ENCODE data around the gene SP3. TPM values are rescaled to one million over a fixed set of nuclear protein-coding genes. Genes with fewer than 3 reads are reported as not detected.

SP3 gene
- total and polyA plus RNA-seq, 2 of the 8 experiments (the other 6 are each of a cell fraction or from before 2014, with no cell fraction given) = 31.0 to 92.1 TPM

GRCh38 chr2:174011173-174011572 is 46.0 kb upstream of the SP3 start:
- Histone ChIP-seq H4K20me1 (replicated peaks in 1 of 2; ENCODE audit: control insufficient read depth in 1 of 2, insufficient read depth in 2 of 2, low read length in 2 of 2) (no peaks in the 10 kb centered on the region), H3K27me3 (replicated peaks in 1 of 4; ENCODE audit: control insufficient read depth in 3 of 4, extremely low read depth in 1 of 4, insufficient read depth in 3 of 4, low read length in 3 of 4) (peaks cover 0 to 8% (median 5%) of the 10 kb centered on the region in 4 experiments; a peak in 4 of 7 replicates), H3K23ac (ENCODE audit: insufficient read length) (no peak overlapping the region), H3K4me2 (ENCODE audit: insufficient read depth in 1 of 2, low read depth in 2 of 2, low read length in 2 of 2) (no peak overlapping the region), H4K91ac (replicated peaks; ENCODE audit: insufficient read length, low read length) (no peak overlapping the region), H3K14ac (ENCODE audit: insufficient read length) (no peak overlapping the region), H2AK5ac (ENCODE audit: low read depth, low read length) (no peak overlapping the region), H3K79me1 (ENCODE audit: low read depth, low read length) (no peaks in the 10 kb centered on the region), H3K18ac (ENCODE audit: extremely low read depth, low read length) (no peak overlapping the region), H2BK20ac (ENCODE audit: low read length) (no peak overlapping the region), H2AFZ (ENCODE audit: low read length) (no peak overlapping the region), H3K79me2 (ENCODE audit: control insufficient read depth in 1 of 2, insufficient read depth in 2 of 2, low read length in 2 of 2) (no peaks in the 10 kb centered on the region), H3K4me1 (replicated peaks in 1 of 4; ENCODE audit: control insufficient read depth in 3 of 4, insufficient read depth in 4 of 4, low read length in 3 of 4) (peaks cover 5 to 20% (median 14%) of the 10 kb centered on the region in 4 experiments), H3K56ac (replicated peaks; ENCODE audit: insufficient read length, low read depth, low read length) (no peak overlapping the region), H2BK12ac (ENCODE audit: low read depth, low read length) (no peak overlapping the region), H3K23me2 (ENCODE audit: low read depth, low read length) (peaks cover 5% of the 10 kb centered on the region; the same call in 1 of the 2 replicates), H2BK120ac (replicated peaks; ENCODE audit: low read depth, low read length) (no peak overlapping the region), H3K9me3 (ENCODE audit: insufficient read depth in 2 of 2, low read depth in 1 of 2, low read length in 1 of 2) (no peaks in the 10 kb centered on the region), H3K4me3 (ENCODE audit: extremely low read depth in 1 of 4, insufficient read depth in 2 of 4, low read depth in 3 of 4, low read length in 4 of 4) (no peak overlapping the region), H3K27ac (ENCODE audit: low read depth, low read length) (no peak overlapping the region), H3K4ac (replicated peaks; ENCODE audit: insufficient read length, low read depth, low read length) (no peak overlapping the region), H3K36me3 (ENCODE audit: control insufficient read depth in 2 of 4, insufficient read depth in 4 of 4, low read length in 3 of 4) (no peaks in the 10 kb centered on the region), H4K5ac (ENCODE audit: insufficient read length, low read depth, low read length) (no peak overlapping the region), H4K8ac (ENCODE audit: extremely low read depth, insufficient read depth, low read length) (no peak overlapping the region), H2BK15ac (ENCODE audit: low read length) (no peak overlapping the region), H3K9ac (replicated peaks in 1 of 4; ENCODE audit: extremely low read depth in 1 of 4, low read depth in 3 of 4, low read length in 3 of 4) (no peak overlapping the region), H2BK5ac (ENCODE audit: low read depth, low read length) (no peak overlapping the region)
- ChIA-PET POLR2A (ENCODE audit: partially characterized antibody) (no interaction called here), CTCF (ENCODE audit: partially characterized antibody) (interaction anchor here (1.1 to 1.6 kb wide), 4 partner anchors 11 to 329 kb away, joined by 3 to 9 read pairs (median 4); no protein-coding TSS in a partner anchor)
- FAIRE-seq = no peak
- DNase-seq (ENCODE audit: low read depth in 1 of 2, low spot score in 2 of 2) = no peak
- no peak for TF ChIP-seq BRCA1 (IDR thresholded peaks at IDR 0.05; ENCODE audit: low read depth, low read length)
- TF ChIP-seq E2F6 (IDR thresholded peaks at IDR 0.05) = no peak
- no peak for TF ChIP-seq TAF1 (IDR thresholded peaks at IDR 0.05; ENCODE audit: low read depth, low read length)
- TF ChIP-seq NRF1 (IDR thresholded peaks at IDR 0.05; ENCODE audit: low read depth, low read length) = no peak
- TF ChIP-seq, protein P1, sequence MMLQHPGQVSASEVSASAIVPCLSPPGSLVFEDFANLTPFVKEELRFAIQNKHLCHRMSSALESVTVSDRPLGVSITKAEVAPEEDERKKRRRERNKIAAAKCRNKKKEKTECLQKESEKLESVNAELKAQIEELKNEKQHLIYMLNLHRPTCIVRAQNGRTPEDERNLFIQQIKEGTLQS (IDR thresholded peaks at IDR 0.05; ENCODE audit: insufficient read depth, low read depth, low read length) = no peak
- no peak for TF ChIP-seq EGR1 (IDR thresholded peaks at IDR 0.05; ENCODE audit: borderline replicate concordance, low read depth, low read length)
- no peak for TF ChIP-seq EZH2 (IDR thresholded peaks at IDR 0.05; ENCODE audit: low read depth, low read length, severe bottlenecking)

Measured in H1 (cell line).